Measurements from ENCODE around the gene C1orf232. TPM values are rescaled to one million over a fixed set of nuclear protein-coding genes. Genes with fewer than 3 reads are reported as not detected.

C1orf232 gene
- total and polyA plus RNA-seq, 9 of the 15 experiments (the other 6 are each of a cell fraction or from before 2014, with no cell fraction given): not detected

DNA sequence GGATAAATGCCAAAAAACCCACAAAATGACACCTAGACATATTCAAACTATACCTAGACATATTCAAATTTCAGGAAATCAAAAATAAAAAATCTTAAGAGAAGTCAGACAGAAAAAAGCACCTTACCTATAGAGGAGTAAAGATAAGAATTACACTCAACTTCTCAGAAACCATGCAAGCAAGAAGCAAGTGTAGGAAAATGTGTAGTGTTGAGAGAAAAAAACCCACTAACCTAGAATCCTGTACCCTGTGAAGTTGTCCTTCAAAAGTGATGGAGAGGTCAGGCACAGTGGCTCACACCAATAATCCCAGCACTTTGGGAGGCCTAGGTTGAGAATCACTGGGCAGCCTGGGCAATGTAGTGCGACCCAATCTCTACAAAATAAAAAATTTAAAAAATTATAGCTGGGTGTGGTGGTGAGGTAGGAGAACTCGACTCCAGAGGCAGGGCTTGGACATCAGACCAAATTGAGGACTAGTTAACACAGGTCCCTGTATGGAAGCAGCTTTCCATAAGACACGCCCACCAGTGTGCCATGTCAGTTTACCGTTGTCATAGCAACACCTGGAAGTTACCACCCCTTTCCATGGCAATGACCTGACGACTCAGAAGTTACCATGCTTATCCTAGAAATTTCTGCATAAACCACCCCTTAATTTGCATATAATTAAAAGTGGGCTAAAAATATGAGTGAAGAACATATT lies 36.5 kb downstream of the C1orf232 start (continued):
- TF ChIP-seq TEAD1 (CRISPR knock-in tag; IDR thresholded peaks at IDR 0.05) (peak in 1 of 2 experiments; percentile 51; a peak in 1 of 4 replicates), MEF2A (IDR thresholded peaks at IDR 0.05; ENCODE audit: control insufficient read depth, low read depth, low read length) (no peak), CSDE1 (IDR thresholded peaks at IDR 0.05) (peak in 1 of 2 experiments; percentile 97; a peak in 2 of 4 replicates), ZNF316 (IDR thresholded peaks at IDR 0.05) (no peak), CREBBP (IDR thresholded peaks at IDR 0.05; ENCODE audit: low read depth, low read length) (no peak), ZKSCAN1 (IDR thresholded peaks at IDR 0.05; ENCODE audit: low read depth, low read length) (no peak), DACH1 (IDR thresholded peaks at IDR 0.05; ENCODE audit: partially characterized antibody) (no peak), ZNF384 (IDR thresholded peaks at IDR 0.05; ENCODE audit: low read depth, low read length) (no peak), KDM5B (IDR thresholded peaks at IDR 0.05; ENCODE audit: insufficient replicate concordance, low read depth, low read length) (no peak), PURB (CRISPR knock-in tag; IDR thresholded peaks at IDR 0.05; ENCODE audit: low read depth) (no peak), RFX1 (IDR thresholded peaks at IDR 0.05) (peak; percentile 100), CBX8 (IDR thresholded peaks at IDR 0.05; ENCODE audit: borderline replicate concordance, extremely low read depth, low read depth, low read length, poor library complexity, severe bottlenecking) (no peak), GABPB1 (CRISPR knock-in tag; IDR thresholded peaks at IDR 0.05) (no peak), ZC3H11A (IDR thresholded peaks at IDR 0.05; ENCODE audit: low read depth, low read length) (no peak), GATAD2A (IDR thresholded peaks at IDR 0.05) (no peak), MIER1 (IDR thresholded peaks at IDR 0.05; ENCODE audit: low read depth) (no peak), NCOA1 (IDR thresholded peaks at IDR 0.05; ENCODE audit: low read depth) (no peak), RAD51 (IDR thresholded peaks at IDR 0.05; ENCODE audit: borderline replicate concordance, low read depth) (no peak), MYBL2 (IDR thresholded peaks at IDR 0.05; ENCODE audit: low read depth) (no peak), MYBL2 (CRISPR knock-in tag; IDR thresholded peaks at IDR 0.05; ENCODE audit: borderline replicate concordance) (no peak)
- TF ChIP-seq, protein P1, sequence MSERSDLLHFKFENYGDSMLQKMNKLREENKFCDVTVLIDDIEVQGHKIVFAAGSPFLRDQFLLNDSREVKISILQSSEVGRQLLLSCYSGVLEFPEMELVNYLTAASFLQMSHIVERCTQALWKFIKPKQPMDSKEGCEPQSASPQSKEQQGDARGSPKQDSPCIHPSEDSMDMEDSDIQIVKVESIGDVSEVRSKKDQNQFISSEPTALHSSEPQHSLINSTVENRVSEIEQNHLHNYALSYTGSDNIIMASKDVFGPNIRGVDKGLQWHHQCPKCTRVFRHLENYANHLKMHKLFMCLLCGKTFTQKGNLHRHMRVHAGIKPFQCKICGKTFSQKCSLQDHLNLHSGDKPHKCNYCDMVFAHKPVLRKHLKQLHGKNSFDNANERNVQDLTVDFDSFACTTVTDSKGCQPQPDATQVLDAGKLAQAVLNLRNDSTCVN (CRISPR knock-in tag; IDR thresholded peaks at IDR 0.05): no peak
- TF ChIP-seq, protein P2, sequence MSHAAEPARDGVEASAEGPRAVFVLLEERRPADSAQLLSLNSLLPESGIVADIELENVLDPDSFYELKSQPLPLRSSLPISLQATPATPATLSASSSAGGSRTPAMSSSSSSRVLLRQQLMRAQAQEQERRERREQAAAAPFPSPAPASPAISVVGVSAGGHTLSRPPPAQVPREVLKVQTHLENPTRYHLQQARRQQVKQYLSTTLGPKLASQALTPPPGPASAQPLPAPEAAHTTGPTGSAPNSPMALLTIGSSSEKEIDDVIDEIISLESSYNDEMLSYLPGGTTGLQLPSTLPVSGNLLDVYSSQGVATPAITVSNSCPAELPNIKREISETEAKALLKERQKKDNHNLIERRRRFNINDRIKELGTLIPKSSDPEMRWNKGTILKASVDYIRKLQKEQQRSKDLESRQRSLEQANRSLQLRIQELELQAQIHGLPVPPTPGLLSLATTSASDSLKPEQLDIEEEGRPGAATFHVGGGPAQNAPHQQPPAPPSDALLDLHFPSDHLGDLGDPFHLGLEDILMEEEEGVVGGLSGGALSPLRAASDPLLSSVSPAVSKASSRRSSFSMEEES (CRISPR knock-in tag; IDR thresholded peaks at IDR 0.05): no peak
- TF ChIP-seq, protein P3, sequence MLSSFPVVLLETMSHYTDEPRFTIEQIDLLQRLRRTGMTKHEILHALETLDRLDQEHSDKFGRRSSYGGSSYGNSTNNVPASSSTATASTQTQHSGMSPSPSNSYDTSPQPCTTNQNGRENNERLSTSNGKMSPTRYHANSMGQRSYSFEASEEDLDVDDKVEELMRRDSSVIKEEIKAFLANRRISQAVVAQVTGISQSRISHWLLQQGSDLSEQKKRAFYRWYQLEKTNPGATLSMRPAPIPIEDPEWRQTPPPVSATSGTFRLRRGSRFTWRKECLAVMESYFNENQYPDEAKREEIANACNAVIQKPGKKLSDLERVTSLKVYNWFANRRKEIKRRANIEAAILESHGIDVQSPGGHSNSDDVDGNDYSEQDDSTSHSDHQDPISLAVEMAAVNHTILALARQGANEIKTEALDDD (IDR thresholded peaks at IDR 0.05): peak; percentile 91
- TF ChIP-seq, protein P4, sequence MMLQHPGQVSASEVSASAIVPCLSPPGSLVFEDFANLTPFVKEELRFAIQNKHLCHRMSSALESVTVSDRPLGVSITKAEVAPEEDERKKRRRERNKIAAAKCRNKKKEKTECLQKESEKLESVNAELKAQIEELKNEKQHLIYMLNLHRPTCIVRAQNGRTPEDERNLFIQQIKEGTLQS (IDR thresholded peaks at IDR 0.05): no peak
- TF ChIP-seq, protein P4 (CRISPR knock-in tag; conservative IDR thresholded peaks at IDR 0.05): no peak
